NCI-H774 (cell line): ENCODE data around the gene ABCC8.

ENCODE experiments used
- DNase-seq: peaks from one replicate; lab custom pipeline; 2025; lab: John Stamatoyannopoulos, UW

Gene ABCC8

GRCh38 chr11:17351172-17351509 is 125.5 kb downstream of the ABCC8 start:
- DNase-seq: no peak

- DNase-seq: no peak
Observed at GRCh38 chr11:17350455-17351171, 126.0 kb downstream of the ABCC8 start.

- DNase-seq: no peak
Observed at GRCh38 chr11:17347676-17348075, 129.0 kb downstream of the ABCC8 start.

- no peak for DNase-seq
Observed at GRCh38 chr11:17343907-17344306, 132.7 kb downstream of the ABCC8 start.

GRCh38 chr11:17343257-17343656 is 133.4 kb downstream of the ABCC8 start:
- no peak for DNase-seq
